Vagina (tissue), 2 donors: ENCODE measurements around the gene KCTD6.

Experiments
- POLR2A ChIP-seq, 2 donors: fragments of 450-650 bp; IDR thresholded peaks; one replicate each; pipeline ENCODE4 v1.6.1; 2017; ENCODE audit warnings: antibody characterized with exemption in 2 of 2, mild to moderate bottlenecking in 2 of 2, moderate library complexity in 2 of 2
- TF ChIP-seq, protein P1 (sequence below), 3 experiments: fragments of 450-650 bp in 2 of 3; fragments of 200-600 bp in 1 of 3; sonication (generic) in 1 of 3; IDR thresholded peaks; one replicate each; pipeline ENCODE4 v1.5.1; 2017 to 2019; ENCODE audit warnings: antibody characterized with exemption in 3 of 3, mild to moderate bottlenecking in 2 of 3, moderate library complexity in 2 of 3

DNA sequence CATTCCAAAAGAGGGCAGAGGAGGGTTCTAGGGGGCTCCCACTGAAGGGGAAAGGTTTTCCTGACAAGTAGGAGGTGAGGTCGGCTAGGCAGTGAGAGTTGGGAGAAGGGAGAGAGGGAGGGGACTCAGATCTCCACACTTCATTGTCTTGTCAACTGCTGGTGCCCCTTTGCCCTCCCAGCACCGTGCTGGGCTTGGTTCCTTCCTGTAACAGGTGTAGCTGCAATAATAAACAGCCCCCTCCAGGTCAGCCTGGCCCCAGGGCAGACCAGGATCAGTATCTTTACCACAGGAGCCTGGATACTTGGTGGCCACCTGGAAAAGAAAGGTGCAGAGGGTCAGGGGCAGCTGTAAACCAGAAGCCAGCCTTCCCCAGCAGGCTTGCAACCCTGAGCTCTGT, 2.9 kb upstream of the KCTD6 start:
- TF ChIP-seq, protein P1, sequence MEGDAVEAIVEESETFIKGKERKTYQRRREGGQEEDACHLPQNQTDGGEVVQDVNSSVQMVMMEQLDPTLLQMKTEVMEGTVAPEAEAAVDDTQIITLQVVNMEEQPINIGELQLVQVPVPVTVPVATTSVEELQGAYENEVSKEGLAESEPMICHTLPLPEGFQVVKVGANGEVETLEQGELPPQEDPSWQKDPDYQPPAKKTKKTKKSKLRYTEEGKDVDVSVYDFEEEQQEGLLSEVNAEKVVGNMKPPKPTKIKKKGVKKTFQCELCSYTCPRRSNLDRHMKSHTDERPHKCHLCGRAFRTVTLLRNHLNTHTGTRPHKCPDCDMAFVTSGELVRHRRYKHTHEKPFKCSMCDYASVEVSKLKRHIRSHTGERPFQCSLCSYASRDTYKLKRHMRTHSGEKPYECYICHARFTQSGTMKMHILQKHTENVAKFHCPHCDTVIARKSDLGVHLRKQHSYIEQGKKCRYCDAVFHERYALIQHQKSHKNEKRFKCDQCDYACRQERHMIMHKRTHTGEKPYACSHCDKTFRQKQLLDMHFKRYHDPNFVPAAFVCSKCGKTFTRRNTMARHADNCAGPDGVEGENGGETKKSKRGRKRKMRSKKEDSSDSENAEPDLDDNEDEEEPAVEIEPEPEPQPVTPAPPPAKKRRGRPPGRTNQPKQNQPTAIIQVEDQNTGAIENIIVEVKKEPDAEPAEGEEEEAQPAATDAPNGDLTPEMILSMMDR (IDR thresholded peaks at IDR 0.05), result no peak
- TF ChIP-seq POLR2A (IDR thresholded peaks at IDR 0.05), result no peak
